NCI-H446 (cell line): ENCODE measurements around the gene PSRC1.
A peak's percentile ranks its signal among the peaks of the same experiment; 100 is the strongest.

ENCODE experiments used
- DNase-seq, 2 experiments: peaks; one replicate each; lab custom pipeline; 2025; lab: John Stamatoyannopoulos, UW

Gene PSRC1

DNA sequence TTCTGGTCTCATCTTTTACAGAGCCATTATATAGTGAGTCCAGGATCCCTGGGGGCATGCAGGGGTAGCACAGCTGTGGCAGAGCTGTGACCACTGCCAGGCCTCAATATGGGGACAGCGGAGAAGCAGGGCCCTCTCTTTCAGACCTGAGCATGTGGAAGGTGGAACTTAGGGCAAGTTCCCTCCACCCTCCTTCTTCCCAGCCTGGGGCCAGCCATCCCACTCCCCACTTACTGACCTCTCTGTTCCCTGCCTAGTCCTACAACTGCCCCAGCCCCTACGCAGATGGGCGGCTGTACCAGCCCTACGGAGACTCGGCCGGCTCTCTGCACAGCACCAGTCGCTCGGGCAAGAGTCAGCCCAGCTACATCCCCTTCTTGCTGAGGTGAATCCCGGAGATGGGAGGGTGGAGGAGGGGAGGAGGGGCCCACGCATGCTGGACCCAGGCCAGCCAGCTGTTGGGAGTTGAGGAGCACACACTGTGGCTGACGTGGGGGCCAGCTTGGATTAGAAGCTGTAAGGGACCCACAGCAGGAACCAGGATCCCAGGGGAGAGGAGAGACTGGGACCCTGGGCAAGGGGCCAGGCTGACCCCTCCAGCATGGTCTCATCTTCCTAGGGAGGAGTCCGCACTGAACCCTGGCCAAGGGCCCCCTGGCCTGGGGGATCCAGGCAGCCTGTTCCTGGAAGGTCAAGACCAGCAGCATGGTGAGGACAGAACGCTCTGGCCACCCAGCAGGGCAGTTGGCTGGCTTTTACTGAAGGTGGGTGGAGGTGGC, 10.7 kb downstream of the PSRC1 start:
- no peak for DNase-seq

DNA sequence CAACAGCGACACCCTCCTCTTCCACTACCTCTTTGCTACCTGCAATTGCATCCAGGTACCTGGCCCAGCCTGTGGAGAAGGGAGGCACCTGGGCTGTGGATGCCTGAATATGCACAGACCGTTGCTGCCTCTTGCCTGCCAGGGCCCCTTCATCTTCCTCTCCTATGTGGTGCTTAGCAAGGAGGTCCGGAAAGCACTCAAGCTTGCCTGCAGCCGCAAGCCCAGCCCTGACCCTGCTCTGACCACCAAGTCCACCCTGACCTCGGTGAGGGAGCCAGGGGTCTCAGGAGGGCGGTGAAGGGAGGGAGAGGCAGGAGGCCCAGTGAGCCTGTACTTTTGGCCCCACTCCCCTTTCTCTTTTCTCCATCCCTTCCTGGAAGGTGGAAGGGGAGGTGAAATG, 11.5 kb downstream of the PSRC1 start:
- no peak for DNase-seq

- no peak for DNase-seq
Observed at GRCh38 chr1:109270623-109271317, 12.2 kb downstream of the PSRC1 start.

DNA sequence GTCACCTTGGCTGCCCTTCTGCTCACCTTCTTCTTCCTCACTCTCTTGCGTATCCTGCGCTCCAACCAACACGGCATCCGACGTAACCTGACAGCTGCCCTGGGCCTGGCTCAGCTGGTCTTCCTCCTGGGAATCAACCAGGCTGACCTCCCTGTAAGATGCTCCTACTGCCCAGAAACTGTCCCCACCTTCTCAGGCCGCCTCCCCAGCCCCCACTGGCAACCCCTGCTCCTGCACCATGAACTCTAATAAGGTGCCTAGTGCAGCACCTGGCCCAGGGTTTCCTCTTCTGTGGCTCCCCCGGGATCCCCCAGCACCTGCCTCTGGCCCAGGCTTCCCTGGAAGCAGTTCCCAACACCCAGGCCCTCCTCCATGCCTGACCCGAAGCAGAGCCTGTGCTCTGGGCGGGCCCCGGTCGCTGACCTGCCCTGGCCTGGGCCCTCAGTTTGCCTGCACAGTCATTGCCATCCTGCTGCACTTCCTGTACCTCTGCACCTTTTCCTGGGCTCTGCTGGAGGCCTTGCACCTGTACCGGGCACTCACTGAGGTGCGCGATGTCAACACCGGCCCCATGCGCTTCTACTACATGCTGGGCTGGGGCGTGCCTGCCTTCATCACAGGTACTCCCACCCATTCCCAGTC, 12.8 kb downstream of the PSRC1 start:
- no peak for DNase-seq

- DNase-seq: no peak
Observed at GRCh38 chr1:109269212-109269980, 13.5 kb downstream of the PSRC1 start.

- no peak for DNase-seq
Observed at GRCh38 chr1:109268431-109269211, 14.3 kb downstream of the PSRC1 start.

GRCh38 chr1:109267743-109268300, 15.1 kb downstream of the PSRC1 start:
- no peak for DNase-seq

- DNase-seq: peak in 1 of 2 experiments; percentile 65
Observed at GRCh38 chr1:109266965-109267364, 16.0 kb downstream of the PSRC1 start.

DNA sequence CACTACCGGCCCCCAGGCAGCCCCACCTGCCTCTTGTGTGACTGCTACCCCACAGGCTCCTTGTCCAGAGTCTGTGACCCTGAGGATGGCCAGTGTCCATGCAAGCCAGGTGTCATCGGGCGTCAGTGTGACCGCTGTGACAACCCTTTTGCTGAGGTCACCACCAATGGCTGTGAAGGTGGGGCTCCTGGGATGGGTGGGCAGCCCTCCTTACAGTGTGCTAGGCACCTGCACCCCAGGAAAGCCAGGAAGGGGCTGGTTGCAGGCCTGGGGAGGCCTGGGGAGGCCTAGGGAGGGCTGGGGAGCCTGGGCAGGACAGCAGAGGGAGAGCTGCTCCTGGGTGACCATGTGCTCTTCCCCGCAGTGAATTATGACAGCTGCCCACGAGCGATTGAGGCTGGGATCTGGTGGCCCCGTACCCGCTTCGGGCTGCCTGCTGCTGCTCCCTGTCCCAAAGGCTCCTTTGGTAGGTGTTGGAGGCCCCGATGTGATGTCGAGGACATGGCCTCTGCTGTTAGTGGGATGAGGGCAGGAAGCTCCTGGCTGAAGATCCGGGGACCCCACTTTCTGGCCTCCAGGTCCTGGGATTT, 17.1 kb downstream of the PSRC1 start:
- DNase-seq: no peak

DNA sequence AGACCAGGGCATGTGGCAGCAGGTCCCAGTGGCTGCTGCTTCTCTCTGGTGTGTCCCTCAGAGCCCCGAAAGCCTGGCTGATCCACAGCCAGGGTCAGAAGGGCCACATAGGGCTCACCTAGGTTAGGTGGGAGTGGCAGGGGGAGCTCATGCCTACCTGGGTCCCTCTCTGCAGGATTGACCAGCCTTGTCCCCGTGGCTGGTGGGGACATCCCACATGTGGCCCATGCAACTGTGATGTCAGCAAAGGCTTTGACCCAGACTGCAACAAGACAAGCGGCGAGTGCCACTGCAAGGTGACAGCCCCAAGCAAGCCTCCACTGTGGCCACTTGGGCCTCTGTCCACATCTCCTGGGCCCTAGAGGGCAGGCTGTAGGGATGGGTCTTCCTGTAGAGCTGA, 17.9 kb downstream of the PSRC1 start:
- no peak for DNase-seq

GRCh38 chr1:109264379-109264755, 18.6 kb downstream of the PSRC1 start:
- DNase-seq: no peak

- DNase-seq: peak in 1 of 2 experiments; percentile 50
Observed at GRCh38 chr1:109263597-109264378, 19.2 kb downstream of the PSRC1 start.

DNA sequence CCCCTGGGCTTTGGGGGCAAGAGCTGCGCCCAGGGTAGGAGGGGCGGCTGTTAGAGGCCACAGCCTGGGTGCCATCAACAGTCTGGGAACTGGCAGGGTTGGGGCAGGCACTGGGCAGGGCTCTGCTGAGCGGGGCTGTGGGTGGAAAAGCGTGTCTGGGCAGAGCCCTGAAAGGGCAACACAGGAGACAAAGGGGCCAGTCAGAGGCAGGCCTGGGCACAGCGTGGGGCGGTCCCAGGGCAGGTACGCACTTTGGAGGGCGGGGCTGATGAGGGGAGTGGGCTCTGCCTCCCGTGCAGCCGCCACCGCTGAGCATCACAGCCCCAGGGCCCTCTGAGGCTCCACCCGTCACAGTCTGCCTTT, 19.7 kb downstream of the PSRC1 start:
- no peak for DNase-seq

DNA sequence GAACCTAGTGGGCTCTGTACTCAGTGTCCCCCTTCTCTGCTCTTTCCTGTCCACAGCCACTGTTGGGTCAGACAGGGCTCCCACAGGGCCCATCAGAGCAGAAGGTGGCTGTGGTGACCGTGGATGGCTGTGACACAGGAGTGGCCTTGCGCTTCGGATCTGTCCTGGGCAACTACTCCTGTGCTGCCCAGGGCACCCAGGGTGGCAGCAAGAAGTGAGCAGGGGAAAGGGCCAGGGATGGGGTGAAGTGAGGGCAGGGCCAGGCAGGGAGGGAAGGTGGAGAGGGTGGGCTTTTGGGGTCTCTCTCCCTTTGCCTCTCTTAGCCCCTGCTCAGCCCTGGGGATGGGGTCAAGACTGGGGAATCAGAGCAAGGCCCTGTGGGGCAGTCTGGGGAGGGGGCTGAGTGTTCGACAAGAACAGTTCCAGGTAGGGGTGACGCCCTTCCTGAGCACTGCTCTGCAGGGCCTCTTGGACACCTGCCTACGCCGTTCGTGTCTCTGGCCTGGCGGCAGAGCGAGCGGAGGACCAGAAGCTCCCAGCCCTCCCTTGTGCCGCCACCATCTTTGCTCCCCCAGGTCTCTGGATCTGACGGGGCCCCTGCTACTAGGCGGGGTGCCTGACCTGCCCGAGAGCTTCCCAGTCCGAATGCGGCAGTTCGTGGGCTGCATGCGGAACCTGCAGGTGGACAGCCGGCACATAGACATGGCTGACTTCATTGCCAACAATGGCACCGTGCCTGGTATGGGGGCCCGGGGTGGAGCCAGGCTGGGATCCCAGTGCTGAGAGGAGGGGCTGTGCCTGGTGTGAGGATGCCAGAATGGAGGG, 20.5 kb downstream of the PSRC1 start:
- peak in 1 of 2 experiments; percentile 49 for DNase-seq

GRCh38 chr1:109261578-109261977, 21.4 kb downstream of the PSRC1 start:
- no peak for DNase-seq

DNA sequence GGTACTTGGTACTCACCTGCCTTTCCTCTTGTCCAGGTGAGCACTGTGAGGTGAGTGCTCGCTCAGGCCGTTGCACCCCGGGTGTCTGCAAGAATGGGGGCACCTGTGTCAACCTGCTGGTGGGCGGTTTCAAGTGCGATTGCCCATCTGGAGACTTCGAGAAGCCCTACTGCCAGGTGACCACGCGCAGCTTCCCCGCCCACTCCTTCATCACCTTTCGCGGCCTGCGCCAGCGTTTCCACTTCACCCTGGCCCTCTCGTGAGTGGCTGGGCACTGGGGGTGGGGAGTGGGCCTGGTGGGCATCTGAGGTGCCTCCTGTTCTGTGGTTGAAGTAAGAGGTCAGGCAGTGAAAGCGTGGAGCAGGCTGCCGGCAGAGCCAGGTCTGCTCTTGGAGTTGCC, 21.9 kb downstream of the PSRC1 start:
- no peak for DNase-seq

GRCh38 chr1:109259674-109260557, 23.0 kb downstream of the PSRC1 start:
- no peak for DNase-seq
